MCF 10A (cell line): ENCODE results near the gene CACNB4. TPM values are rescaled to one million over a fixed set of nuclear protein-coding genes. Genes with fewer than 3 reads are reported as not detected.

Experiments
- total RNA-seq: library from RNA; stranded (reverse); gene quantifications from 2 replicates; pipeline ENCODE4 v1.2.3, GENCODE V29; 2022

The CACNB4 gene
- total RNA-seq, 1 experiment from 2014 or later, result 0.49 TPM

Other genes starting within 250 kb of the CACNB4 start
- 27.6 and 35.3 TPM in 2 replicates for gene STAM2, start 76.7 kb upstream of the CACNB4 start, total RNA-seq
- 72.9 and 76.5 TPM in 2 replicates for gene FMNL2, start 236.1 kb upstream of the CACNB4 start, total RNA-seq